Activated CD8-positive, alpha-beta T cell treated with anti-CD3 and anti-CD28 coated beads for 36 hours (primary cell): ENCODE results near the gene TBC1D13. TPM values are rescaled to one million over a fixed set of nuclear protein-coding genes. Genes with fewer than 3 reads are reported as not detected.

Experiments used
- ATAC-seq: fragments of 200-7000 bp; cut with Tn5 transposase; one replicate; pipeline ENCODE4 v1.10.0; 2021; ENCODE audit warnings: mild to moderate bottlenecking, moderate library complexity
- CTCF ChIA-PET: fragments of 350-600 bp; sonication (Branson Sonifier 250); formaldehyde crosslinking; loops from one replicate; lab custom pipeline; 2021; ENCODE audit warnings: antibody characterized with exemption; lab: Charles Lee
- POLR2A ChIA-PET: fragments of 350-600 bp; sonication (Branson Sonifier 250); formaldehyde crosslinking; loops from one replicate; lab custom pipeline; 2021; ENCODE audit warnings: antibody characterized with exemption; lab: Charles Lee
- DNase-seq: peaks from one replicate; pipeline ENCODE4 v3.0.0-alpha.2; 2020
- H3K27ac Mint-ChIP-seq: one replicate; pipeline ENCODE4 v1.8.0; 2021; ENCODE audit warnings: mild to moderate bottlenecking, mixed read lengths
- H3K27me3 Mint-ChIP-seq: one replicate; pipeline ENCODE4 v1.8.0; 2021; ENCODE audit warnings: mixed read lengths
- H3K36me3 Mint-ChIP-seq: one replicate; pipeline ENCODE4 v1.8.0; 2021; ENCODE audit warnings: low read depth, mixed read lengths
- H3K4me1 Mint-ChIP-seq: one replicate; pipeline ENCODE4 v1.8.0; 2021; ENCODE audit warnings: low read depth, mixed read lengths
- H3K4me3 Mint-ChIP-seq: one replicate; pipeline ENCODE4 v1.8.0; 2021; ENCODE audit warnings: mild to moderate bottlenecking, moderate library complexity, mixed read lengths
- H3K9me3 Mint-ChIP-seq: one replicate; pipeline ENCODE4 v1.8.0; 2021; ENCODE audit warnings: mixed read lengths
- intact Hi-C: fragments of 100-400 bp; cut with micrococcal nuclease; formaldehyde crosslinking; loops from one replicate; pipeline ENCODE4 v1.10.0; 2022
- total RNA-seq, 2 experiments: library from RNA; stranded (reverse); gene quantifications; one replicate each; pipeline ENCODE4 v1.2.3, GENCODE V29; 2021
- TF ChIP-seq, protein P1 (sequence below): fragments of 200-600 bp; IDR thresholded peaks from one replicate; pipeline ENCODE4 v1.8.0; 2022; ENCODE audit warnings: antibody characterized with exemption, mild to moderate bottlenecking

The TBC1D13 gene
- total RNA-seq, 2 experiments from 2014 or later: 11.7 to 12.5 TPM

DNA sequence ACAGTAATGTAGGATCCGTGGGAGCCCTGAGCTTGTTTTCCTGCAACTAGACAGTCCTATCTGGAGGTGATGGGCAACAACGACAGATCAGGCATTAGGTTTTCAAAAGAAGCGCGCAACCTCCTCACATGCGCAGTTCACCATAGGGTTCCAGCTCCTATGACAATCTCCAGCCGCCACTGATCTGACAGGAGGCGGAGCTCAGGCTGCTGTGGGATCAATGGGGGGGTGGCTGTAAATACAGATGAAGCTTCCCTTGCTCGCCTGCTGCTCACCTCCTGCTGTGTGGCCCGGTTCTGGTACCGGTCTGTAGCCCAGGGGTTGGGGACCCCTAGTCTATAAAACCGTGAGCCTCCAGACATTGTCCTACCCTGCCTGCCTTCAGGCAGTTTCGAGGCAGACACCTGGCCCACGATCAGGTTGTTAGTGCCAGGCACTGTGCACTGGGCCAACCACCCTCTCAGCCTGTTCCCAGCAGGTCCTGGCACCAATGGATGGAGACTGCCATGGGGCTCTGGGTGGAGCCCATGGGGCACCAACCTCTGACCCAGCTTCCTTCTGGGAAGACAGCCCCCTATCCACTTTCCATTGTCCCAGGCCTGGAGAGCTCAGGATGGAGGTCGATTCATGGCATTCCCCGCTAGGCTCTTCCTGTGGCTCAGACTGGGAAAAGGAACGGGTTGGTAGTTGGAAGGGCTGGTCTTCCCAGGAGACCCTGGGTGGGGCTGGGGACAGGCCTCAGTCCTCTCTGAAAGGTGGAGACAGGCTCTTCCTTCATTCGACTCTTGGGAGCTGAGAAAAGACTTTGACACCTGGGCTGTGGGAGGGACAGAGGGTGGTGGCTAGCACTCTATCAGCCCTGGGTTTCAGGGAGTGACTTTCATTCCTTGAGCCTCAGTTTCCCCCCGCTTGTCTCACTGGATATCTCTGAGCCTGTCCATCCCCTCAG, 32.9 kb downstream of the TBC1D13 start:
- TF ChIP-seq, protein P1, sequence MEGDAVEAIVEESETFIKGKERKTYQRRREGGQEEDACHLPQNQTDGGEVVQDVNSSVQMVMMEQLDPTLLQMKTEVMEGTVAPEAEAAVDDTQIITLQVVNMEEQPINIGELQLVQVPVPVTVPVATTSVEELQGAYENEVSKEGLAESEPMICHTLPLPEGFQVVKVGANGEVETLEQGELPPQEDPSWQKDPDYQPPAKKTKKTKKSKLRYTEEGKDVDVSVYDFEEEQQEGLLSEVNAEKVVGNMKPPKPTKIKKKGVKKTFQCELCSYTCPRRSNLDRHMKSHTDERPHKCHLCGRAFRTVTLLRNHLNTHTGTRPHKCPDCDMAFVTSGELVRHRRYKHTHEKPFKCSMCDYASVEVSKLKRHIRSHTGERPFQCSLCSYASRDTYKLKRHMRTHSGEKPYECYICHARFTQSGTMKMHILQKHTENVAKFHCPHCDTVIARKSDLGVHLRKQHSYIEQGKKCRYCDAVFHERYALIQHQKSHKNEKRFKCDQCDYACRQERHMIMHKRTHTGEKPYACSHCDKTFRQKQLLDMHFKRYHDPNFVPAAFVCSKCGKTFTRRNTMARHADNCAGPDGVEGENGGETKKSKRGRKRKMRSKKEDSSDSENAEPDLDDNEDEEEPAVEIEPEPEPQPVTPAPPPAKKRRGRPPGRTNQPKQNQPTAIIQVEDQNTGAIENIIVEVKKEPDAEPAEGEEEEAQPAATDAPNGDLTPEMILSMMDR: no peak
- H3K36me3 Mint-ChIP-seq: peaks cover 12% of the 10 kb centered on the region

DNA sequence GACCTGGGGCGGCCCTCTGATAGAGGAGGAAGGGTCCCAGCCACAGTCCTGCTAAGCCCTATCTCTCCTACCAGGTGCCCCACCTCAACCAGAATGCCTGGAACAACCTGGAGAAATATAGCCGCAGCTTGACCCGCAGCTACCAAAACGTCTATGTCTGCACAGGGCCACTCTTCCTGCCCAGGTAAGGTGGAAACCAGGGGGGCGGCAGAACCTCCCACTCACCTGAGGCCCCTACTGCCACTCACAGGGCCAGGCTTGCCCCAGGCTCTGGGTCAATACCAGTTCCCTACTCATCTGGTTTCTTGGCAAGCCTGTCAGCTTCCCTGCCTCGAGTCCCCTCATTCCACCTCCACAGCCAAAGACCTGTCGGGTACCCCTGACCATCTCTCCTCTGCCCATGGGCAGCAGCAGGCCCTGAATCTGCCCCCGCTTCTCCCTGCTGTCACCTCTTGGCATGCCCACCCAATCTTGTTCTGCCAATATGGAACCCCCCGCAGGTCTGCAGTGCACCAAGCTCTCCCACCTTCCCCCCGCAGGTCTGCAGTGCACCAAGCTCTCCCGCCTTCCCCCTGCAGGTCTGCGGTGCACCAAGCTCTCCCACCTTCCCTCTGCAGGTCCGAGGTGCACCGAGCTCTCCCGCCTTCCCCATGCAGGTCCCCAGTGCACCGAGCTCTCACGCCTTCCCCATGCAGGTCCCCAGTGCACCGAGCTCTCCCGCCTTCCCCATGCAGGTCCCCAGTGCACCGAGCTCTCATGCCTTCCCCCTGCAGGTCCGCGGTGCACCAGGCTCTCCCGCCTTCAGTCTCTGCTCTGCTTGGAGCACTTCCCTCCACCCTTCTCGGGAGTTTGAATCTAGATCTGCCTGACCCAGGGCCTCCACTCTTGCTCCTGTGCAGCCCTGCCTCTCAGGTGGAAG, 33.9 kb downstream of the TBC1D13 start:
- H3K4me3 Mint-ChIP-seq: no peak overlapping the region
- no peak for DNase-seq
- intact Hi-C loops: no loop called here
- H3K27me3 Mint-ChIP-seq: no peaks in the 10 kb centered on the region
- peaks cover 19% of the 10 kb centered on the region for H3K4me1 Mint-ChIP-seq
- ATAC-seq: no peak
- H3K27ac Mint-ChIP-seq: peak overlapping the region; percentile 26
- ChIA-PET POLR2A (interaction anchor here (0.6 to 4.6 kb wide), 4 partner anchors 8 to 230 kb away, joined by 3 to 41 read pairs (median 3); partner anchors contain the start of gene SPOUT1), CTCF (interaction anchor here (1.3 to 4.8 kb wide), 2 partner anchors 8 to 99 kb away, joined by 3 to 53 read pairs; partner anchors contain the start of gene SPOUT1)
- H3K36me3 Mint-ChIP-seq: peaks cover 19% of the 10 kb centered on the region
- H3K9me3 Mint-ChIP-seq: no peaks in the 10 kb centered on the region
- TF ChIP-seq, protein P1: no peak

More for the DNA sequence above, 32.9 kb downstream of the TBC1D13 start:
- intact Hi-C loops: no loop called here
- H3K27me3 Mint-ChIP-seq: no peaks in the 10 kb centered on the region
- ChIA-PET CTCF (interaction anchor here (1.3 to 4.8 kb wide), 5 partner anchors 9 to 109 kb away, joined by 3 to 53 read pairs (median 13); partner anchors contain the start of gene SPOUT1), POLR2A (interaction anchor here (0.6 to 4.6 kb wide), 8 partner anchors 9 to 229 kb away, joined by 3 to 41 read pairs (median 3); partner anchors contain the start of genes SET and SPOUT1)
- DNase-seq (no peak), ATAC-seq (no peak)
- H3K4me1 Mint-ChIP-seq: peaks cover 19% of the 10 kb centered on the region
- peak overlapping the region; percentile 80 for H3K4me3 Mint-ChIP-seq
- H3K9me3 Mint-ChIP-seq: no peaks in the 10 kb centered on the region
- no peak overlapping the region for H3K27ac Mint-ChIP-seq

DNA sequence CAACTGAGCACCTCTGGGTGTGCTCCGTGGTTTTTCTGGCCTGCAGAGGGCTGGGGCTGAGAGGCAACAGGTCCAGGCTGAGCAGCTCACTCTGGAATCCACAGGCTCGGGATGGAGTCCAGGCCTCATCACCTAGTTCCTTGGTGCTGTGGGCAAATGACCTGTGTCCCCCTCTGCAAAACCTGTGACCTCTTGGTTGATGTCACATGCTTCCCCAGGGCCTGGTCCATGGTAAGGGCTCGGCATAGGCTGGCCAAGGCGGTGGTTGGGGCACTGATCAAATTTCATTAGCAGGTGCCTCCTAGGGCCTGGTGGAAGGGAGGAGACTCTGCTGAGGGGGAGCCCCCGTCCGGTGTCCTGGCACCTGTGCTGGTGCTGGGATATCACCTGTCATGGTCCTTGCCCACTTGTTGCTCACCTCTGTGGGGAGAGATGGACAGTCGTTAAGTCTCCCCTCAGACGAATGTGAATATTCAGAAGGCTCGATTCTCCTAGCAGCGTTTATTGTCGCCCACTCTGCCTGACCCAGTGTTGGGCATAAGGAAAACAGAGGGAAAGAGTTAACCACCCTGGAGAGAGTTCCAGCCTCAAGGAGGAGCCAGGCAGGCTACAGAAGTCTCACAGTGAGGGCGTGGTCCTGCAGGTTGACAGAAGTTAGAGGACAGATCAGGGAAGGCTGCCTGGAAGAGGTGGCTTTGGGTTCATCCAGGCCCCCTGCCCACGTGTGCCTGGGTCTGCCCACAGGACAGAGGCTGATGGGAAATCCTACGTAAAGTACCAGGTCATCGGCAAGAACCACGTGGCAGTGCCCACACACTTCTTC, 34.7 kb downstream of the TBC1D13 start:
- no peak for ATAC-seq
- Mint-ChIP-seq H3K27me3 (no peaks in the 10 kb centered on the region), H3K36me3 (peaks cover 25% of the 10 kb centered on the region), H3K4me3 (no peak overlapping the region), H3K27ac (no peak overlapping the region), H3K4me1 (peaks cover 19% of the 10 kb centered on the region), H3K9me3 (no peaks in the 10 kb centered on the region)
- intact Hi-C loops: no loop called here
- CTCF ChIA-PET: interaction anchor here (4.8 kb wide), 1 partner anchor 7 kb away, joined by 53 read pairs; the partner anchor contains the start of gene SPOUT1
- POLR2A ChIA-PET: interaction anchor here (0.8 to 4.6 kb wide), 2 partner anchors 7 to 9 kb away, joined by 3 to 41 read pairs; partner anchors contain the start of gene SPOUT1
- TF ChIP-seq, protein P1: no peak
- DNase-seq: no peak

DNA sequence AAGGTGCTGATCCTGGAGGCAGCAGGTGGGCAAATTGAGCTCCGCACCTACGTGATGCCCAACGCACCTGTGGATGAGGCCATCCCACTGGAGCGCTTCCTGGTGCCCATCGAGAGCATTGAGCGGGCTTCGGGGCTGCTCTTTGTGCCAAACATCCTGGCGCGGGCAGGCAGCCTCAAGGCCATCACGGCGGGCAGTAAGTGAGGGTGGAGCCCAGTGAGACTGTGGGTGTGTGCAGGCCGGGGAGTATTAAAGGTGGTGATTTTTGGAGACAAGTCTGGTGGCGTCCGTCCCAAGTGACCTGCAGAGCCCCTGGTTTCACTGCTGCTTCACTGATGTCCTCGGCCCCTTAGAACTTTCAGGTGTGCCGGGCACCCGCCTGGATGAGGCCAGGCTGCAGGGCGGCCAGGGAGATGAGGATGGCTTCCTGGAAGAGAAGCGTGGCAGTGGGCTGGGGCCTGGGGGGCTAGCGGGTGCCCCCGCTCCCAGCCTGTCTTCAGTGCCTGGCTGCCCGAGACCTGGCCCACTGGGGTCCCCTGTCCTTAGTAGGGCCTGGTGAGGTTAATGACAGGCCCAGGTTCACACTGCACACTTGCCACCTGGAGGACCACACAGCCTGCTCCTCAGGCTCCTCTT, 35.5 kb downstream of the TBC1D13 start:
- no peaks in the 10 kb centered on the region for H3K27me3 Mint-ChIP-seq
- H3K27ac Mint-ChIP-seq: no peak overlapping the region
- ChIA-PET POLR2A (no interaction called here), CTCF (no interaction called here)
- no peak for ATAC-seq
- TF ChIP-seq, protein P1: no peak
- no peak overlapping the region for H3K4me3 Mint-ChIP-seq
- intact Hi-C loops: no loop called here
- H3K4me1 Mint-ChIP-seq: peaks cover 24% of the 10 kb centered on the region
- H3K9me3 Mint-ChIP-seq: no peaks in the 10 kb centered on the region
- no peak for DNase-seq
- peaks cover 32% of the 10 kb centered on the region for H3K36me3 Mint-ChIP-seq
